Stimulated activated CD4-positive, alpha-beta T cell treated with anti-CD3 and anti-CD28 coated beads, TNF-alpha, amount 100 ng/mL, for 24 hours (primary cell): ENCODE data around the gene SLC5A10.
"Not testable (repeated sequence)": the region's sequence is repeated elsewhere in the genome, so short reads cannot be mapped to it uniquely, and the experiment has no call there.

Source experiments
- DNase-seq, 3 experiments: peaks; one replicate each; pipeline ENCODE4 v3.0.0-alpha.2; 2020; ENCODE audit warnings: low read depth in 3 of 3

SLC5A10 gene

GRCh38 chr17:19040350-19040749 lies 88.4 kb downstream of the SLC5A10 start:
- not testable (repeated sequence) for DNase-seq

- not testable (repeated sequence) for DNase-seq
These were observed 89.9 kb downstream of the SLC5A10 start for GRCh38 chr17:19041871-19042270.

- DNase-seq: not testable (repeated sequence)
These were observed 90.4 kb downstream of the SLC5A10 start for GRCh38 chr17:19042369-19042768.

- DNase-seq: not testable (repeated sequence)
These were observed 91.1 kb downstream of the SLC5A10 start for GRCh38 chr17:19043032-19043431.

- DNase-seq: not testable (repeated sequence)
These were observed 92.7 kb downstream of the SLC5A10 start for GRCh38 chr17:19044643-19045042.

GRCh38 chr17:19046782-19047375 lies 94.9 kb downstream of the SLC5A10 start, which contains the start of gene GRAP:
GRAP (minus strand) TSS chr17:19046957; CDS start chr17:19046926, 31 bp downstream.
- not testable (repeated sequence) for DNase-seq

- DNase-seq: not testable (repeated sequence)
These were observed 95.5 kb downstream of the SLC5A10 start for GRCh38 chr17:19047510-19047909.

- DNase-seq: not testable (repeated sequence)
These were observed 96.9 kb downstream of the SLC5A10 start for GRCh38 chr17:19048826-19049225.

GRCh38 chr17:19055447-19055846 lies 103.5 kb downstream of the SLC5A10 start:
- DNase-seq: not testable (repeated sequence)

- DNase-seq: not testable (repeated sequence)
These were observed 110.2 kb downstream of the SLC5A10 start for GRCh38 chr17:19062009-19062717.

- DNase-seq: not testable (repeated sequence)
These were observed 110.9 kb downstream of the SLC5A10 start for GRCh38 chr17:19062718-19063325.

GRCh38 chr17:19063326-19063956 lies 111.5 kb downstream of the SLC5A10 start:
- peak; percentile 59 to 97 (median 84) for DNase-seq

- not testable (repeated sequence) for DNase-seq
These were observed 112.4 kb downstream of the SLC5A10 start for GRCh38 chr17:19064378-19064777.

GRCh38 chr17:19070318-19071168 lies 118.6 kb downstream of the SLC5A10 start:
- not testable (repeated sequence) for DNase-seq
